ENCODE results near the gene ATP1B2. TPM values are rescaled to one million over a fixed set of nuclear protein-coding genes. Genes with fewer than 3 reads are reported as not detected.

Gene ATP1B2
- total and polyA plus RNA-seq, 2 of the 8 experiments (the other 6 are each of a cell fraction or from before 2014, with no cell fraction given) = 9.1 to 21.0 TPM

GRCh38 chr17:7614425-7615264 is 36.1 kb upstream of the ATP1B2 start, which contains the start of gene FXR2:
Gene FXR2 (minus strand): TSS chr17:7614897. CDS start chr17:7614532, 365 bp downstream.
- H3K4me3 ChIP-seq (ENCODE audit: extremely low read depth in 1 of 4, insufficient read depth in 2 of 4, low read depth in 3 of 4, low read length in 4 of 4) = peak within 1 kb of the TSS; percentile 87 to 95 (median 92)
- H4K91ac ChIP-seq (replicated peaks; ENCODE audit: insufficient read length, low read length) = peak within 1 kb of the TSS; percentile 22
- peaks cover 4 to 35% of the 10 kb centered on the region in 2 experiments; a peak in 3 of 4 replicates for H3K79me2 ChIP-seq (ENCODE audit: control insufficient read depth in 1 of 2, insufficient read depth in 2 of 2, low read length in 2 of 2)
- no peak within 1 kb of the TSS for H3K14ac ChIP-seq (ENCODE audit: insufficient read length)
- peaks cover 6% of the 10 kb centered on the region for H3K23me2 ChIP-seq (ENCODE audit: low read depth, low read length)
- H3K4me2 ChIP-seq (ENCODE audit: insufficient read depth in 1 of 2, low read depth in 2 of 2, low read length in 2 of 2) = peak within 1 kb of the TSS; percentile 88 to 94
- H3K9ac ChIP-seq (replicated peaks in 1 of 4; ENCODE audit: extremely low read depth in 1 of 4, low read depth in 3 of 4, low read length in 3 of 4) = peak within 1 kb of the TSS; percentile 56 to 74 (median 60)
- H3K56ac ChIP-seq (replicated peaks; ENCODE audit: insufficient read length, low read depth, low read length) = no peak within 1 kb of the TSS
- no peak within 1 kb of the TSS for H2BK5ac ChIP-seq (ENCODE audit: low read depth, low read length)
- H3K27me3 ChIP-seq (replicated peaks in 1 of 4; ENCODE audit: control insufficient read depth in 3 of 4, extremely low read depth in 1 of 4, insufficient read depth in 3 of 4, low read length in 3 of 4) = no peaks in the 10 kb centered on the region
- H2AK5ac ChIP-seq (ENCODE audit: low read depth, low read length) = no peak within 1 kb of the TSS
- no peak within 1 kb of the TSS for H4K5ac ChIP-seq (ENCODE audit: insufficient read length, low read depth, low read length)
- H3K79me1 ChIP-seq (ENCODE audit: low read depth, low read length) = peaks cover 18% of the 10 kb centered on the region
- H2BK12ac ChIP-seq (ENCODE audit: low read depth, low read length) = no peak within 1 kb of the TSS
- peak within 1 kb of the TSS; percentile 52; the same call in 1 of the 2 replicates for H3K27ac ChIP-seq (ENCODE audit: low read depth, low read length)
- peaks cover 0 to 5% (median 1%) of the 10 kb centered on the region in 4 experiments; a peak in 4 of 7 replicates for H3K4me1 ChIP-seq (replicated peaks in 1 of 4; ENCODE audit: control insufficient read depth in 3 of 4, insufficient read depth in 4 of 4, low read length in 3 of 4)
- H2AFZ ChIP-seq (ENCODE audit: low read length) = peak within 1 kb of the TSS; percentile 48; the same call in 1 of the 2 replicates
- H4K20me1 ChIP-seq (replicated peaks in 1 of 2; ENCODE audit: control insufficient read depth in 1 of 2, insufficient read depth in 2 of 2, low read length in 2 of 2) = peaks cover 0 to 11% of the 10 kb centered on the region in 2 experiments
- ChIA-PET CTCF (ENCODE audit: partially characterized antibody) (interaction anchor here (0.6 to 13.4 kb wide), 17 partner anchors 11 to 299 kb away, joined by 3 to 92 read pairs (median 4); partner anchors contain the start of genes ATP1B2, SAT2, SHBG and SOX15), POLR2A (ENCODE audit: partially characterized antibody) (interaction anchor here (0.7 to 79.4 kb wide), 12 partner anchors 13 to 87 kb away, joined by 3 to 2272 read pairs (median 6); partner anchors contain the start of genes ATP1B2, CD68, MPDU1 and SAT2)
- no peak within 1 kb of the TSS for H2BK15ac ChIP-seq (ENCODE audit: low read length)
- H3K36me3 ChIP-seq (ENCODE audit: control insufficient read depth in 2 of 4, insufficient read depth in 4 of 4, low read length in 3 of 4) = peaks cover 0 to 10% (median 0%) of the 10 kb centered on the region in 4 experiments; a peak in 2 of 8 replicates
- no peak within 1 kb of the TSS; the same call in 1 of the 2 replicates for H4K8ac ChIP-seq (ENCODE audit: extremely low read depth, insufficient read depth, low read length)
- WGBS, 2 experiments (ENCODE audit: extremely low coverage in 1 of 2, insufficient coverage in 1 of 2, insufficient read length in 1 of 2, insufficient replicate concordance in 2 of 2, low coverage in 1 of 2, low lambda C conversion rate in 2 of 2, missing lambda C conversion rate in 1 of 2) = 1% methylated on average over 33 of the region's 93 CpGs; no CpG with 5 or more reads in 1 of the 2 experiments
- H3K23ac ChIP-seq (ENCODE audit: insufficient read length) = no peak within 1 kb of the TSS
- H3K9me3 ChIP-seq (ENCODE audit: insufficient read depth in 2 of 2, low read depth in 1 of 2, low read length in 1 of 2) = no peaks in the 10 kb centered on the region
- FAIRE-seq (peak; percentile 82), DNase-seq (ENCODE audit: low read depth in 1 of 2, low spot score in 2 of 2) (peak; percentile 97 to 100)
- H2BK120ac ChIP-seq (replicated peaks; ENCODE audit: low read depth, low read length) = no peak within 1 kb of the TSS
- H3K4ac ChIP-seq (replicated peaks; ENCODE audit: insufficient read length, low read depth, low read length) = no peak within 1 kb of the TSS
- no peak within 1 kb of the TSS for H2BK20ac ChIP-seq (ENCODE audit: low read length)
- no peak within 1 kb of the TSS; the same call in 1 of the 2 replicates for H3K18ac ChIP-seq (ENCODE audit: extremely low read depth, low read length)
- TF ChIP-seq GABPA (IDR thresholded peaks at IDR 0.05; ENCODE audit: borderline replicate concordance, insufficient read depth, low read length) (no peak), CHD2 (IDR thresholded peaks at IDR 0.05; ENCODE audit: low read length) (no peak), PHF8 (conservative IDR thresholded peaks at IDR 0.05; ENCODE audit: low read depth, low read length) (peak; percentile 49), SIN3A (conservative IDR thresholded peaks at IDR 0.05 in 1 of 2, IDR thresholded peaks at IDR 0.05 in 1 of 2; ENCODE audit: low read depth in 1 of 2, low read length in 2 of 2) (0 out of 4 replicates have a peak, but pooled peaks of 1 of the 2 experiments have one; percentile 63), POLR2AphosphoS5 (IDR thresholded peaks at IDR 0.05; ENCODE audit: low read depth, low read length) (peak; percentile 56; the same call in 1 of the 2 replicates), EGR1 (IDR thresholded peaks at IDR 0.05; ENCODE audit: borderline replicate concordance, low read depth, low read length) (peak; percentile 56; the same call in 1 of the 2 replicates), HDAC2 (IDR thresholded peaks at IDR 0.05; ENCODE audit: borderline replicate concordance in 1 of 2, low read depth in 2 of 2, low read length in 2 of 2) (peak in 1 of 2 experiments; percentile 41; a peak in 1 of 4 replicates), CEBPB (IDR thresholded peaks at IDR 0.05; ENCODE audit: low read depth, low read length) (peak; percentile 50; the same call in 1 of the 2 replicates), SIRT6 (IDR thresholded peaks at IDR 0.05; ENCODE audit: low read length) (no peak), TAF1 (IDR thresholded peaks at IDR 0.05; ENCODE audit: low read depth, low read length) (peak; percentile 46; the same call in 1 of the 2 replicates)

Measured in H1 (cell line).